ENCODE data around the gene PDSS1.

Gene PDSS1

DNA sequence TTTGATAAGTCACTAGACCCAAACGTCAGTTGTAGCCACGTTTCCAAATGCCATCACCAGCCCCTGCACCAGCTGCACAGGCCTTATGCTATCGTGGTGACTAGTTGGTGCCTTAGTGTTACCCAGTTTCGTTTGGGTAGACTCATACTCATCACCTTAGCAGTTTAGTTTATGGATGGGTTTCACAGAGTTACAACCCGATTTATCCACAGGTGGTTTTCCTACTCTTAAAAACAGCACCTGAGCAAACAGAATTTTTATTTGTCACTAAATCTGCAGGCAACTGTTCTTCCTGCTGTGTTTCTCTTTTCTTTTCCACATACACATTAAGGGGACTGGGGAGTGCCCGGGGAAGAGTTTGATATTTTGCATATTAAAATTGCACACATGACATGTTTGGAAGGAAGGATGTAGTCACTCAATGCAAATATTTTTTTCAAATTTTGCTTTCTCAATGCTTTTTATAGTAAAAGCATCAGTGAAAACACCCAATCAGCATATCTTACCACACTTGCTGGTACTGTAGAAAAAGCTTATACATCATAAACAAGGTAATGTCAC is 41.6 kb downstream of the PDSS1 start:
- H3K9me3 ChIP-seq (ENCODE audit: severe bottlenecking): no peaks in the 10 kb centered on the region
- peaks cover 4% of the 10 kb centered on the region for H3K4me1 ChIP-seq (ENCODE audit: insufficient read depth, poor library complexity, severe bottlenecking)
- peak overlapping the region; percentile 18 for H3K27ac ChIP-seq (ENCODE audit: poor library complexity, severe bottlenecking)
- H3K4me3 ChIP-seq (ENCODE audit: severe bottlenecking): no peak overlapping the region
- no peak for ATAC-seq (ENCODE audit: low read depth)
- DNase-seq (ENCODE audit: low spot score): no peak
- peaks cover 97% of the 10 kb centered on the region for H3K36me3 ChIP-seq (ENCODE audit: low read depth)
- TF ChIP-seq CTCF (IDR thresholded peaks at IDR 0.05; ENCODE audit: poor library complexity, severe bottlenecking): no peak
- no peaks in the 10 kb centered on the region for H3K27me3 ChIP-seq (ENCODE audit: insufficient read depth, poor library complexity, severe bottlenecking)

DNA sequence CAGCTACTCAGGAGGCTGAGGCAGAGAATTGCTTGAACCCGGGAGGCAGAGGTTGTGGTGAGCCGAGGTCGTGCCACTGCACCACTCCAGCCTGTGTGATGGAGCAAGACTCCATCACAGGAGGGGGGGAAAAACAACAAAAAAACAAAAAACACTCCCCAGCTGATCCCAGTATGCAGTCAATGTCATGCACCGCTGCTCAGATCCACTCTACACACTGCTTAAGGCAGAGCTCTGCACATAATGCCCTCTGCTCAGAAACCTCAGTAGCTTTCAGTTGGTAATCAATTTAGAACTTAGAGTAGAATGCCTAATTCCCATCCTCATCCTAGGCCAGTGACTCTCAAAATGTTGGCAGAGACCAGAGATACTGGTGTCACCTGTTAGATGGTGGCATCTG is 43.9 kb downstream of the PDSS1 start:
- no peak for ATAC-seq (ENCODE audit: low read depth)
- Histone ChIP-seq H3K4me3 (ENCODE audit: severe bottlenecking) (no peak overlapping the region), H3K27me3 (ENCODE audit: insufficient read depth, poor library complexity, severe bottlenecking) (no peaks in the 10 kb centered on the region), H3K27ac (ENCODE audit: poor library complexity, severe bottlenecking) (no peak overlapping the region), H3K36me3 (ENCODE audit: low read depth) (peaks cover 97% of the 10 kb centered on the region), H3K9me3 (ENCODE audit: severe bottlenecking) (no peaks in the 10 kb centered on the region), H3K4me1 (ENCODE audit: insufficient read depth, poor library complexity, severe bottlenecking) (peaks cover 4% of the 10 kb centered on the region)
- TF ChIP-seq CTCF (IDR thresholded peaks at IDR 0.05; ENCODE audit: poor library complexity, severe bottlenecking): no peak
- no peak for DNase-seq (ENCODE audit: low spot score)

DNA sequence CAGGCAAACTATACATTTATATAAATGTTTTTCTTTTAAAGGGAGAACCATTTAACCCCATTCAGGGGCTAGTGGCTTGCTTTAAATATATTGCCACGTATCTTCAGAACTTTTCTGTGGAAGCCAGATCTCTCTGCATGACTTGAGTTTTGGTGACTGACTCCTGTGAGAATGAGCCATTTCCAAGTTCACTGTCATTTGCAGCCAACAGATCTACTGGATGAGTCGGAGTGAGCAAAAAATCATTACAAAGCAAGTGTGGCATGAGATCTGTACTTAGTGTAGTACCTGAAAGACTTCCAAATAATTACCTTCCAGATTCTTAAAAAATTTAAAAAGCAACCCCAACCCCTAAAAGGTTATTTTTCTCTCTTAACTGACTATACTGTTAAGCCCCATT is 45.6 kb downstream of the PDSS1 start:
- no peak overlapping the region for H3K4me3 ChIP-seq (ENCODE audit: severe bottlenecking)
- TF ChIP-seq CTCF (IDR thresholded peaks at IDR 0.05; ENCODE audit: poor library complexity, severe bottlenecking): no peak
- H3K27ac ChIP-seq (ENCODE audit: poor library complexity, severe bottlenecking): no peak overlapping the region
- peaks cover 4% of the 10 kb centered on the region for H3K4me1 ChIP-seq (ENCODE audit: insufficient read depth, poor library complexity, severe bottlenecking)
- no peaks in the 10 kb centered on the region for H3K9me3 ChIP-seq (ENCODE audit: severe bottlenecking)
- ATAC-seq (ENCODE audit: low read depth): no peak
- H3K36me3 ChIP-seq (ENCODE audit: low read depth): peaks cover 99% of the 10 kb centered on the region
- H3K27me3 ChIP-seq (ENCODE audit: insufficient read depth, poor library complexity, severe bottlenecking): no peaks in the 10 kb centered on the region
- DNase-seq (ENCODE audit: low spot score): no peak

GRCh38 chr10:26743841-26744240 is 46.3 kb downstream of the PDSS1 start:
- ATAC-seq (ENCODE audit: low read depth) (no peak), DNase-seq (ENCODE audit: low spot score) (no peak)
- H3K9me3 ChIP-seq (ENCODE audit: severe bottlenecking): no peaks in the 10 kb centered on the region
- no peaks in the 10 kb centered on the region for H3K27me3 ChIP-seq (ENCODE audit: insufficient read depth, poor library complexity, severe bottlenecking)
- peaks cover 4% of the 10 kb centered on the region for H3K4me1 ChIP-seq (ENCODE audit: insufficient read depth, poor library complexity, severe bottlenecking)
- no peak overlapping the region for H3K4me3 ChIP-seq (ENCODE audit: severe bottlenecking)
- TF ChIP-seq CTCF (IDR thresholded peaks at IDR 0.05; ENCODE audit: poor library complexity, severe bottlenecking): no peak
- no peak overlapping the region for H3K27ac ChIP-seq (ENCODE audit: poor library complexity, severe bottlenecking)
- peaks cover 96% of the 10 kb centered on the region for H3K36me3 ChIP-seq (ENCODE audit: low read depth)

DNA sequence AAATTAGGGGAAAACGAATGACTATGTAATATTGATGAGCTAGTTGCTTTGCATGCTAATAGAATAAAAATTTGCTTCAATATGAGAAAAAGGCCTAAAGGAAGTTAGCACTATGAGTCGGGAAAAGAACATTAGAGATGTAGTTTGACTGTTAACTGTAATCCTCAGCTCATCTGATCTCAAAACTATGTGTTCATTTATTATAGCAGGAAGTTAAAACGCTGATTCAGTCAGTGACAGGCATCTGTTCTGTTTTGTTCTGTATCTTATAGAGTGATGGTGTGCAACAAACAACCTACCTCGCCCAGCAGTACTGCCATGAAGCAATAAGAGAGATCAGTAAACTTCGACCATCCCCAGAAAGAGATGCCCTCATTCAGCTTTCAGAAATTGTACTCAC is 48.6 kb downstream of the PDSS1 start:
- DNase-seq (ENCODE audit: low spot score) (no peak), ATAC-seq (ENCODE audit: low read depth) (no peak)
- Histone ChIP-seq H3K27ac (ENCODE audit: poor library complexity, severe bottlenecking) (no peak overlapping the region), H3K9me3 (ENCODE audit: severe bottlenecking) (no peaks in the 10 kb centered on the region), H3K36me3 (ENCODE audit: low read depth) (peaks cover 93% of the 10 kb centered on the region), H3K4me1 (ENCODE audit: insufficient read depth, poor library complexity, severe bottlenecking) (no peaks in the 10 kb centered on the region), H3K27me3 (ENCODE audit: insufficient read depth, poor library complexity, severe bottlenecking) (no peaks in the 10 kb centered on the region), H3K4me3 (ENCODE audit: severe bottlenecking) (no peak overlapping the region)
- no peak for TF ChIP-seq CTCF (IDR thresholded peaks at IDR 0.05; ENCODE audit: poor library complexity, severe bottlenecking)
